ENCODE data around the gene AMBP.

Gene AMBP

DNA sequence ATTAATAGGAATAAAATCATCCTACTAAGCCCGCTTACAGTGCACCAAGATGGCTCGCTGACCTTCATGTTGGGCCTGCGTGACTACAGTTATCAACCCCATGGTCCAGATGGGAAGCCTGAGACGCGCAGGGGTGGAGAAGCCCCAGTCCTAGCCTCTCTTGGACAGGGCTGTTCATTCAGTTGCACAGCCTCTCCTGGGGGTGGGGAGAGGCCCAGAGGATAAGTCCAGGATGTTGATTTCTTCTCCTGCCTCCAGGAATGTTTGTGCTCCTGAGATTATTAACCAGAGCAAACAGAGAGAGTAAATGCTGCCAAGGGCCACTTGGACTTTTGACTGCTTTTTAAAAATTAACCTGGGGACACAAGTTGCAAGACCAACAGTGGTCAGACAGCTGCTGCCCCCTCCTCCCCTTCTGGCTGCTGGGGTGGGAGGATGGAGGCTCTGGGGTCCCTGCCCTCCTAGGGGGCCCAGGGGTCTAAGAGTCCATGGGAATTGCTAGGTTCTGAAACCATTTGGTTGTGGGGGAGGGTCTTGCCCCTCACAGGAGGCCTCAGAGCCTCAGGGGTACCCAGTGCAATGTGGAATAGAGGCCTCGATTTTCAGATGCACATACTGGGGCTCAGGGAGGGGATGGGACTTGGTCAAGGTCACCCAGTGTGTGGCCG, 2.8 kb upstream of the AMBP start:
- H3K9me3 Mint-ChIP-seq, result no peaks in the 10 kb centered on the region
- no peak overlapping the region for H3K4me3 Mint-ChIP-seq
- no peak overlapping the region for H3K27ac Mint-ChIP-seq
- peaks cover 10% of the 10 kb centered on the region for H3K27me3 Mint-ChIP-seq
- DNase-seq, result no peak
- CTCF ChIA-PET, result interaction anchor here (1.3 to 2.1 kb wide), 2 partner anchors 27 to 207 kb away, joined by 3 to 8 read pairs; no protein-coding TSS in a partner anchor
- H3K36me3 Mint-ChIP-seq, result no peaks in the 10 kb centered on the region
- no peaks in the 10 kb centered on the region for H3K4me1 Mint-ChIP-seq

DNA sequence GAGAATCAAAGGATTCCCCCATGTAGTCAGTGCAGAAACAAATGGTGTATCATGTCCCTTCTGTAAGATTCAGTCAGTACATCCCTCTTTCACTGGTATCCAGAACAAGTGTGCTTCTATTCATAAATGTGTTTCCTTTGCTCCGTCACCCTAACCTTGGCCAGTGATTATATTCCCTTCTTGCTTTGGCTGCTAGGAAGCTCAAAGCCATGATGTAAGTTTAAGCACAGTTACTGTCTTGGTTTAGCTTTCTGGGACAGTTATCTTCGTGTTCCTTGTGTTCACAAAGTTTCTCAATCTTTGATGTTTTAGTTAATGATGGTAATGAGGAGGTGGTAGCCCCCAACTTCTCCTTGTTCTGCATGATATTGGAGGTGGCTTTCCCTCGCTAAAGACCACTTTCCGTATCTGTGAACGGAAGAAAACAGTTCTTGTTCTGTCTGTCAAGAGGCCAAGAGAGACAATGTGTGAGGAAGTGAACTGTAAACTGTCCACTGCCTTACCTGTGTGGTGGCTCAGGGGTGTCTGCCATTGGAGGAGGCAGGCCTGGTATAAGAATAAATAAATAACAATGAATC, 2.2 kb upstream of the AMBP start:
- DNase-seq, result no peak
- Mint-ChIP-seq H3K27ac (no peak overlapping the region), H3K9me3 (no peaks in the 10 kb centered on the region), H3K36me3 (no peaks in the 10 kb centered on the region), H3K4me3 (no peak overlapping the region), H3K4me1 (no peaks in the 10 kb centered on the region), H3K27me3 (peaks cover 10% of the 10 kb centered on the region)
- CTCF ChIA-PET, result interaction anchor here (1.3 kb wide), 1 partner anchor 28 kb away, joined by 3 read pairs; no protein-coding TSS in a partner anchor

GRCh38 chr9:114078781-114079156, 669 bp upstream of the AMBP start:
- Mint-ChIP-seq H3K4me3 (no peak overlapping the region), H3K27me3 (peaks cover 10% of the 10 kb centered on the region), H3K9me3 (no peaks in the 10 kb centered on the region), H3K4me1 (no peaks in the 10 kb centered on the region), H3K36me3 (no peaks in the 10 kb centered on the region), H3K27ac (no peak overlapping the region)
- CTCF ChIA-PET, result no interaction called here
- no peak for DNase-seq

- CTCF ChIA-PET, result interaction anchor here (0.6 kb wide), 1 partner anchor 13 kb away, joined by 3 read pairs; no protein-coding TSS in a partner anchor
- Mint-ChIP-seq H3K27me3 (peaks cover 6% of the 10 kb centered on the region), H3K36me3 (no peaks in the 10 kb centered on the region), H3K4me3 (no peak overlapping the region), H3K27ac (no peak overlapping the region), H3K4me1 (no peaks in the 10 kb centered on the region), H3K9me3 (no peaks in the 10 kb centered on the region)
- no peak for DNase-seq
Measured at GRCh38 chr9:114077162-114077837, 800 bp downstream of the AMBP start.

GRCh38 chr9:114076237-114077161, 1.6 kb downstream of the AMBP start:
- Mint-ChIP-seq H3K27me3 (peaks cover 5% of the 10 kb centered on the region), H3K4me1 (no peaks in the 10 kb centered on the region), H3K9me3 (no peaks in the 10 kb centered on the region), H3K4me3 (no peak overlapping the region), H3K27ac (no peak overlapping the region), H3K36me3 (no peaks in the 10 kb centered on the region)
- CTCF ChIA-PET, result interaction anchor here (0.6 kb wide), 1 partner anchor 12 kb away, joined by 3 read pairs; no protein-coding TSS in a partner anchor
- DNase-seq, result no peak

GRCh38 chr9:114075602-114076001, 2.5 kb downstream of the AMBP start:
- CTCF ChIA-PET, result no interaction called here
- H3K27ac Mint-ChIP-seq, result no peak overlapping the region
- H3K27me3 Mint-ChIP-seq, result peaks cover 5% of the 10 kb centered on the region
- no peak overlapping the region for H3K4me3 Mint-ChIP-seq
- H3K9me3 Mint-ChIP-seq, result no peaks in the 10 kb centered on the region
- H3K4me1 Mint-ChIP-seq, result no peaks in the 10 kb centered on the region
- no peak for DNase-seq
- no peaks in the 10 kb centered on the region for H3K36me3 Mint-ChIP-seq

- DNase-seq, result no peak
- Mint-ChIP-seq H3K4me3 (no peak overlapping the region), H3K9me3 (no peaks in the 10 kb centered on the region), H3K27me3 (peaks cover 3% of the 10 kb centered on the region), H3K4me1 (no peaks in the 10 kb centered on the region), H3K27ac (no peak overlapping the region), H3K36me3 (no peaks in the 10 kb centered on the region)
- CTCF ChIA-PET, result interaction anchor here (0.7 to 2.7 kb wide), 2 partner anchors 10 to 21 kb away, joined by 3 to 12 read pairs; no protein-coding TSS in a partner anchor
Measured at GRCh38 chr9:114072184-114073140, 5.6 kb downstream of the AMBP start.

GRCh38 chr9:114071197-114071795, 6.8 kb downstream of the AMBP start:
- no peaks in the 10 kb centered on the region for H3K4me1 Mint-ChIP-seq
- H3K36me3 Mint-ChIP-seq, result no peaks in the 10 kb centered on the region
- H3K9me3 Mint-ChIP-seq, result no peaks in the 10 kb centered on the region
- no peak overlapping the region for H3K27ac Mint-ChIP-seq
- no peaks in the 10 kb centered on the region for H3K27me3 Mint-ChIP-seq
- no peak for DNase-seq
- H3K4me3 Mint-ChIP-seq, result no peak overlapping the region
- CTCF ChIA-PET, result interaction anchor here (0.7 to 2.7 kb wide), 2 partner anchors 11 to 22 kb away, joined by 3 to 12 read pairs; no protein-coding TSS in a partner anchor

DNA sequence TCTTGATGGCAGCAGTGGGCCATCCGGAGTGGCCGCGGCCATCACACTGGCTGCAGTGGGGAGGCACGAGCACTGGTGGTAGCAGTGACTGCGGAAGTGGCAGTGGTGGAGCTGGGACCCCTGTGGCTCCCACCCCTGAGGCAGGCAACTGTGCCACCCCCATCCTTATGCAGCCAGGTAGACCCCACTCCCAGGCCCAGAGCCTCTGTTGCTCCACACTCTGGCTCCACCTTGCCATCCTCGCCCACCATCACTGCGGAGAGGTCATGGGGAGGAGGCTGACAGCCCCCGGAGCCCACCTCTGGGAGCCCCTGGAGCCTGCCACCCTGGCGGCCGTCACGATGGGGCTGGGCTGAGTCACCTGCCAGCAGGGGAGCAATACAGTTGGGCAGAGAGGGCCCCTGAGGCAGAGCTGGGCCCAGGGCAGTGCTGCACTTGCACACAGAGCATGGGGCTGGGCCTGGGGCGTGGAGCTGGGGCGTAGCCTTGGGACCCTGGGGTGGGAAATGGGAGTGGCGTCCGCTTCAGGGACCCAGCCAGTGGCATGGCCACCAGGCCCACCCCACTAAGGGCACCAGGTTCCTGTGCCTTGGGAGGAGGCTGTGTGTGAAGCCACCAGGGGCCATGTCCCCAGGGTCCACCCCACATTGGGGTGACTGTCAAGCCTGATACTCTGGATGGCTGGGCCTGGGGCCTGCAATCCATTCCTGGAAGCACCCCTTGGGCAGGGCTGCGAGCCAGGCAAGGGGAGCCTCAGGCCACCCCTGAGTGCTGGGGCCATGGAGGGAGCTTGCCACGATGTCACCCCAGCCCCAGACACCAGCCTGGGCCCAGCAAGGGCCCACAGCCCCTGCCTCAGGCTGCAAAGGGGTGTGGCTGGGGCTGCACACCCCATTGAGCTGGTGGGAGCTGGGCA, 7.7 kb downstream of the AMBP start:
- H3K4me1 Mint-ChIP-seq, result no peaks in the 10 kb centered on the region
- no peak for DNase-seq
- no peak overlapping the region for H3K27ac Mint-ChIP-seq
- no peaks in the 10 kb centered on the region for H3K36me3 Mint-ChIP-seq
- no peaks in the 10 kb centered on the region for H3K27me3 Mint-ChIP-seq
- H3K4me3 Mint-ChIP-seq, result no peak overlapping the region
- no peaks in the 10 kb centered on the region for H3K9me3 Mint-ChIP-seq
- CTCF ChIA-PET, result no interaction called here

GRCh38 chr9:114069476-114070187, 8.5 kb downstream of the AMBP start:
- no peaks in the 10 kb centered on the region for H3K36me3 Mint-ChIP-seq
- H3K4me1 Mint-ChIP-seq, result no peaks in the 10 kb centered on the region
- H3K27me3 Mint-ChIP-seq, result no peaks in the 10 kb centered on the region
- DNase-seq, result no peak
- H3K27ac Mint-ChIP-seq, result no peak overlapping the region
- H3K9me3 Mint-ChIP-seq, result no peaks in the 10 kb centered on the region
- H3K4me3 Mint-ChIP-seq, result no peak overlapping the region
- CTCF ChIA-PET, result no interaction called here

GRCh38 chr9:114065304-114065703, 12.8 kb downstream of the AMBP start:
- no peak for DNase-seq
- Mint-ChIP-seq H3K36me3 (no peaks in the 10 kb centered on the region), H3K9me3 (no peaks in the 10 kb centered on the region), H3K27me3 (peaks cover 11% of the 10 kb centered on the region), H3K4me3 (no peak overlapping the region), H3K4me1 (no peaks in the 10 kb centered on the region), H3K27ac (no peak overlapping the region)
- CTCF ChIA-PET, result no interaction called here

Data from activated naive CD4-positive, alpha-beta T cell treated with anti-CD3 and anti-CD28 coated beads, Interleukin-2, amount 10 ng/mL, durations not matched to agents 7 days and 5 days (primary cell).